ENCODE data around the gene KRT3.
"Not testable (repeated sequence)": the region's sequence is repeated elsewhere in the genome, so short reads cannot be mapped to it uniquely, and the experiment has no call there.

The KRT3 gene

GRCh38 chr12:52756281-52756960, 39.5 kb downstream of the KRT3 start:
- no peak for DNase-seq

GRCh38 chr12:52755533-52755932, 40.4 kb downstream of the KRT3 start:
- no peak for DNase-seq

- no peak for DNase-seq
Measured at GRCh38 chr12:52754135-52754534, 41.8 kb downstream of the KRT3 start.

GRCh38 chr12:52753283-52753682, 42.6 kb downstream of the KRT3 start:
- DNase-seq: no peak

- no peak for DNase-seq
Measured at GRCh38 chr12:52752516-52752915, 43.4 kb downstream of the KRT3 start.

- DNase-seq: no peak
Measured at GRCh38 chr12:52751795-52752194, 44.1 kb downstream of the KRT3 start.

- DNase-seq: not testable (repeated sequence)
Measured at GRCh38 chr12:52750532-52750931, 45.4 kb downstream of the KRT3 start.

- DNase-seq: no peak
Measured at GRCh38 chr12:52749827-52750226, 46.1 kb downstream of the KRT3 start.

- no peak for DNase-seq
Measured at GRCh38 chr12:52748578-52748977, 47.3 kb downstream of the KRT3 start.

- DNase-seq: no peak
Measured at GRCh38 chr12:52745554-52745953, 50.4 kb downstream of the KRT3 start.

GRCh38 chr12:52744493-52745156, 51.3 kb downstream of the KRT3 start:
- DNase-seq: no peak

GRCh38 chr12:52742822-52743457, 53.0 kb downstream of the KRT3 start:
- DNase-seq: no peak

GRCh38 chr12:52742196-52742580, 53.7 kb downstream of the KRT3 start:
- no peak for DNase-seq

GRCh38 chr12:52741375-52742195, 54.3 kb downstream of the KRT3 start:
- DNase-seq: peak; percentile 16 to 36

- no peak for DNase-seq
Measured at GRCh38 chr12:52740584-52740983, 55.3 kb downstream of the KRT3 start.

GRCh38 chr12:52739963-52740362, 56.0 kb downstream of the KRT3 start:
- DNase-seq: no peak

Measured in CD4-positive, alpha-beta T cell treated with Interleukin-1 beta for 1 hour (primary cell).